WTC11 (cell line): ENCODE data around the gene FAM114A1. TPM values are rescaled to one million over a fixed set of nuclear protein-coding genes. Genes with fewer than 3 reads are reported as not detected.

Experiments
- ATAC-seq: fragments of 200-7000 bp; cut with Tn5 transposase; 2 replicates; pipeline ENCODE4 v1.10.0; 2021; ENCODE audit warnings: mild to moderate bottlenecking, moderate library complexity
- CTCF ChIA-PET: fragments of 300-600 bp; sonication (Branson Sonifier 250); formaldehyde crosslinking; loops from one replicate; lab custom pipeline; 2021; ENCODE audit warnings: antibody characterized with exemption; lab: Charles Lee
- POLR2A ChIA-PET: fragments of 350-600 bp; sonication (Branson Sonifier 250); formaldehyde crosslinking; loops from one replicate; lab custom pipeline; 2021; ENCODE audit warnings: antibody characterized with exemption; lab: Charles Lee
- DNase-seq: peaks from one replicate; pipeline ENCODE4 v3.0.0; 2021; ENCODE audit warnings: low spot score
- H3K27ac Mint-ChIP-seq: 2 replicates; pipeline ENCODE4 v1.8.0; 2021; ENCODE audit warnings: mixed read lengths
- H3K27me3 Mint-ChIP-seq: 2 replicates; pipeline ENCODE4 v1.8.0; 2021; ENCODE audit warnings: low read depth, mild to moderate bottlenecking, moderate library complexity, mixed read lengths
- H3K36me3 Mint-ChIP-seq: 2 replicates; pipeline ENCODE4 v1.8.0; 2021; ENCODE audit warnings: mixed read lengths
- H3K4me1 Mint-ChIP-seq: 2 replicates; pipeline ENCODE4 v1.8.0; 2022; ENCODE audit warnings: mixed read lengths
- H3K4me3 Mint-ChIP-seq: 2 replicates; pipeline ENCODE4 v1.8.0; 2021; ENCODE audit warnings: mild to moderate bottlenecking, moderate library complexity, mixed read lengths
- H3K9me3 Mint-ChIP-seq: 2 replicates; pipeline ENCODE4 v1.8.0; 2021; ENCODE audit warnings: mixed read lengths
- E2F4 ChIP-seq: sonication (generic); formaldehyde crosslinking; IDR thresholded peaks from 2 replicates; pipeline ENCODE4 v1.8.1; 2022; ENCODE audit warnings: low read depth, mild to moderate bottlenecking, moderate library complexity, missing genetic modification reagents, borderline replicate concordance
- ESRRA ChIP-seq: sonication (generic); formaldehyde crosslinking; IDR thresholded peaks from 2 replicates; pipeline ENCODE4 v1.8.1; 2022; ENCODE audit warnings: mild to moderate bottlenecking, missing genetic modification reagents, borderline replicate concordance
- FOXP4 ChIP-seq: sonication (generic); formaldehyde crosslinking; IDR thresholded peaks from 2 replicates; pipeline ENCODE4 v1.8.0; 2022; ENCODE audit warnings: mild to moderate bottlenecking, missing genetic modification reagents
- MLX ChIP-seq: sonication (generic); formaldehyde crosslinking; IDR thresholded peaks from 2 replicates; pipeline ENCODE4 v1.8.1; 2023; ENCODE audit warnings: mild to moderate bottlenecking, missing genetic modification reagents, moderate library complexity
- PRRX2 ChIP-seq: fragments of 250-450 bp; sonication (Bioruptor Pico); IDR thresholded peaks from 2 replicates; pipeline ENCODE4 v1.8.0; 2021; ENCODE audit warnings: mild to moderate bottlenecking
- RELA ChIP-seq: sonication (generic); formaldehyde crosslinking; IDR thresholded peaks from 2 replicates; pipeline ENCODE4 v1.8.1; 2022; ENCODE audit warnings: missing genetic modification reagents, mild to moderate bottlenecking, borderline replicate concordance
- TP53 ChIP-seq: sonication (generic); formaldehyde crosslinking; IDR thresholded peaks from 2 replicates; pipeline ENCODE4 v1.8.1; 2023; ENCODE audit warnings: mild to moderate bottlenecking, missing genetic modification reagents
- ZMAT4 ChIP-seq: fragments of 250-450 bp; sonication (Bioruptor Pico); IDR thresholded peaks from 2 replicates; pipeline ENCODE4 v1.9.0; 2021; ENCODE audit warnings: mild to moderate bottlenecking
- ZNF138 ChIP-seq: sonication (generic); formaldehyde crosslinking; conservative IDR thresholded peaks from 2 replicates; pipeline ENCODE4 v1.8.1; 2022; ENCODE audit warnings: mild to moderate bottlenecking, moderate library complexity, missing genetic modification reagents
- ZNF423 ChIP-seq: fragments of 250-450 bp; sonication (Bioruptor Pico); IDR thresholded peaks from 2 replicates; pipeline ENCODE4 v2.1.2; 2022; ENCODE audit warnings: mild to moderate bottlenecking, moderate library complexity
- ZNF671 ChIP-seq: fragments of 250-450 bp; sonication (Bioruptor Pico); IDR thresholded peaks from 2 replicates; pipeline ENCODE4 v1.8.0; 2021; ENCODE audit warnings: mild to moderate bottlenecking
- total RNA-seq: library from RNA; stranded (reverse); gene quantifications from 3 replicates; pipeline ENCODE4 v1.2.3, GENCODE V29; 2021
- TF ChIP-seq, protein P1 (sequence below): sonication (generic); formaldehyde crosslinking; IDR thresholded peaks from 2 replicates; pipeline ENCODE4 v1.8.0; 2023; ENCODE audit warnings: missing genetic modification reagents, mild to moderate bottlenecking, borderline replicate concordance
- TF ChIP-seq, protein P2 (sequence below): fragments of 200-600 bp; IDR thresholded peaks from 2 replicates; pipeline ENCODE4 v1.8.0; 2022; ENCODE audit warnings: antibody characterized with exemption
- TF ChIP-seq, protein P3 (sequence below): sonication (generic); formaldehyde crosslinking; IDR thresholded peaks from 2 replicates; pipeline ENCODE4 v1.8.1; 2022; ENCODE audit warnings: missing genetic modification reagents, borderline replicate concordance

The FAM114A1 gene
- total RNA-seq, 1 experiment from 2014 or later, result 17.6 TPM

GRCh38 chr4:38950734-38951133, 83.1 kb downstream of the FAM114A1 start:
- Mint-ChIP-seq H3K4me3 (no peak overlapping the region), H3K27me3 (no peaks in the 10 kb centered on the region), H3K36me3 (no peaks in the 10 kb centered on the region), H3K27ac (no peak overlapping the region), H3K4me1 (no peaks in the 10 kb centered on the region), H3K9me3 (no peaks in the 10 kb centered on the region)
- DNase-seq (no peak), ATAC-seq (no peak)
- TF ChIP-seq E2F4 (no peak), ZNF423 (CRISPR knock-in tag) (no peak), FOXP4 (CRISPR knock-in tag) (no peak), ZNF138 (CRISPR knock-in tag) (no peak), MLX (CRISPR knock-in tag) (no peak), PRRX2 (CRISPR knock-in tag) (no peak), RELA (CRISPR knock-in tag) (no peak), TP53 (CRISPR knock-in tag) (no peak)
- TF ChIP-seq, protein P1, sequence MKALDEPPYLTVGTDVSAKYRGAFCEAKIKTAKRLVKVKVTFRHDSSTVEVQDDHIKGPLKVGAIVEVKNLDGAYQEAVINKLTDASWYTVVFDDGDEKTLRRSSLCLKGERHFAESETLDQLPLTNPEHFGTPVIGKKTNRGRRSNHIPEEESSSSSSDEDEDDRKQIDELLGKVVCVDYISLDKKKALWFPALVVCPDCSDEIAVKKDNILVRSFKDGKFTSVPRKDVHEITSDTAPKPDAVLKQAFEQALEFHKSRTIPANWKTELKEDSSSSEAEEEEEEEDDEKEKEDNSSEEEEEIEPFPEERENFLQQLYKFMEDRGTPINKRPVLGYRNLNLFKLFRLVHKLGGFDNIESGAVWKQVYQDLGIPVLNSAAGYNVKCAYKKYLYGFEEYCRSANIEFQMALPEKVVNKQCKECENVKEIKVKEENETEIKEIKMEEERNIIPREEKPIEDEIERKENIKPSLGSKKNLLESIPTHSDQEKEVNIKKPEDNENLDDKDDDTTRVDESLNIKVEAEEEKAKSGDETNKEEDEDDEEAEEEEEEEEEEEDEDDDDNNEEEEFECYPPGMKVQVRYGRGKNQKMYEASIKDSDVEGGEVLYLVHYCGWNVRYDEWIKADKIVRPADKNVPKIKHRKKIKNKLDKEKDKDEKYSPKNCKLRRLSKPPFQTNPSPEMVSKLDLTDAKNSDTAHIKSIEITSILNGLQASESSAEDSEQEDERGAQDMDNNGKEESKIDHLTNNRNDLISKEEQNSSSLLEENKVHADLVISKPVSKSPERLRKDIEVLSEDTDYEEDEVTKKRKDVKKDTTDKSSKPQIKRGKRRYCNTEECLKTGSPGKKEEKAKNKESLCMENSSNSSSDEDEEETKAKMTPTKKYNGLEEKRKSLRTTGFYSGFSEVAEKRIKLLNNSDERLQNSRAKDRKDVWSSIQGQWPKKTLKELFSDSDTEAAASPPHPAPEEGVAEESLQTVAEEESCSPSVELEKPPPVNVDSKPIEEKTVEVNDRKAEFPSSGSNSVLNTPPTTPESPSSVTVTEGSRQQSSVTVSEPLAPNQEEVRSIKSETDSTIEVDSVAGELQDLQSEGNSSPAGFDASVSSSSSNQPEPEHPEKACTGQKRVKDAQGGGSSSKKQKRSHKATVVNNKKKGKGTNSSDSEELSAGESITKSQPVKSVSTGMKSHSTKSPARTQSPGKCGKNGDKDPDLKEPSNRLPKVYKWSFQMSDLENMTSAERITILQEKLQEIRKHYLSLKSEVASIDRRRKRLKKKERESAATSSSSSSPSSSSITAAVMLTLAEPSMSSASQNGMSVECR (CRISPR knock-in tag), result no peak
- TF ChIP-seq, protein P2, sequence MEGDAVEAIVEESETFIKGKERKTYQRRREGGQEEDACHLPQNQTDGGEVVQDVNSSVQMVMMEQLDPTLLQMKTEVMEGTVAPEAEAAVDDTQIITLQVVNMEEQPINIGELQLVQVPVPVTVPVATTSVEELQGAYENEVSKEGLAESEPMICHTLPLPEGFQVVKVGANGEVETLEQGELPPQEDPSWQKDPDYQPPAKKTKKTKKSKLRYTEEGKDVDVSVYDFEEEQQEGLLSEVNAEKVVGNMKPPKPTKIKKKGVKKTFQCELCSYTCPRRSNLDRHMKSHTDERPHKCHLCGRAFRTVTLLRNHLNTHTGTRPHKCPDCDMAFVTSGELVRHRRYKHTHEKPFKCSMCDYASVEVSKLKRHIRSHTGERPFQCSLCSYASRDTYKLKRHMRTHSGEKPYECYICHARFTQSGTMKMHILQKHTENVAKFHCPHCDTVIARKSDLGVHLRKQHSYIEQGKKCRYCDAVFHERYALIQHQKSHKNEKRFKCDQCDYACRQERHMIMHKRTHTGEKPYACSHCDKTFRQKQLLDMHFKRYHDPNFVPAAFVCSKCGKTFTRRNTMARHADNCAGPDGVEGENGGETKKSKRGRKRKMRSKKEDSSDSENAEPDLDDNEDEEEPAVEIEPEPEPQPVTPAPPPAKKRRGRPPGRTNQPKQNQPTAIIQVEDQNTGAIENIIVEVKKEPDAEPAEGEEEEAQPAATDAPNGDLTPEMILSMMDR, result no peak
- ChIA-PET CTCF (interaction anchor here (1.0 kb wide), 1 partner anchor 43 kb away, joined by 3 read pairs; no protein-coding TSS in a partner anchor), POLR2A (no interaction called here)

DNA sequence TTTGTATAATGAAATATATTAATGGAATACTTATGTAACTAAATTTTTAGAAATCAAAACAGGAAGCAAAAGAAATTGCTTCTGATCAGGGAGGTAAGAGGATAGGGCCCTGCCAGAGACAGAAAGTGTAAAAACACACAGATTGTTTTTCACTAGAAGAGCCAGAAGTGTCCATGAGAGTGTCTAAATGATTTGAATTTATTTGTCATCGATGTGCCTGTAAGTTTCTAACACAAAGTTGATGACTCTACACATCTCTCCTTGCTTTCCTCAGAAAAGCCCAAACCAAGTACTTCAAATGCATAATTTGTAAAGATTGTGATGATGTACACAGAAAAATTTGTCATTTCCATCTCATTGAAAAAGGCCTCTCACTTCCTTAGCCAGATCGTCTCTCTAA, 84.0 kb downstream of the FAM114A1 start:
- ChIA-PET POLR2A (no interaction called here), CTCF (no interaction called here)
- Mint-ChIP-seq H3K4me1 (peaks cover 3% of the 10 kb centered on the region; the same call in 1 of the 2 replicates), H3K27ac (no peak overlapping the region), H3K4me3 (no peak overlapping the region), H3K27me3 (no peaks in the 10 kb centered on the region), H3K9me3 (no peaks in the 10 kb centered on the region), H3K36me3 (no peaks in the 10 kb centered on the region)
- TF ChIP-seq, protein P3, sequence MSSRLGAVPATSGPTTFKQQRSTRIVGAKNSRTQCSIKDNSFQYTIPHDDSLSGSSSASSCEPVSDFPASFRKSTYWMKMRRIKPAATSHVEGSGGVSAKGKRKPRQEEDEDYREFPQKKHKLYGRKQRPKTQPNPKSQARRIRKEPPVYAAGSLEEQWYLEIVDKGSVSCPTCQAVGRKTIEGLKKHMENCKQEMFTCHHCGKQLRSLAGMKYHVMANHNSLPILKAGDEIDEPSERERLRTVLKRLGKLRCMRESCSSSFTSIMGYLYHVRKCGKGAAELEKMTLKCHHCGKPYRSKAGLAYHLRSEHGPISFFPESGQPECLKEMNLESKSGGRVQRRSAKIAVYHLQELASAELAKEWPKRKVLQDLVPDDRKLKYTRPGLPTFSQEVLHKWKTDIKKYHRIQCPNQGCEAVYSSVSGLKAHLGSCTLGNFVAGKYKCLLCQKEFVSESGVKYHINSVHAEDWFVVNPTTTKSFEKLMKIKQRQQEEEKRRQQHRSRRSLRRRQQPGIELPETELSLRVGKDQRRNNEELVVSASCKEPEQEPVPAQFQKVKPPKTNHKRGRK, result no peak
- TF ChIP-seq ZNF671 (CRISPR knock-in tag) (no peak), ZMAT4 (CRISPR knock-in tag) (no peak), ESRRA (no peak)
- DNase-seq, result no peak
- ATAC-seq, result no peak
